SW480 (cell line): ENCODE measurements around the gene PHF23.
A peak's percentile ranks its signal among the peaks of the same experiment; 100 is the strongest.

Experiments used
- DNase-seq: peaks from one replicate; pipeline ENCODE4 v3.0.0-alpha.2; 2016; ENCODE audit warnings: low spot score

The PHF23 gene

DNA sequence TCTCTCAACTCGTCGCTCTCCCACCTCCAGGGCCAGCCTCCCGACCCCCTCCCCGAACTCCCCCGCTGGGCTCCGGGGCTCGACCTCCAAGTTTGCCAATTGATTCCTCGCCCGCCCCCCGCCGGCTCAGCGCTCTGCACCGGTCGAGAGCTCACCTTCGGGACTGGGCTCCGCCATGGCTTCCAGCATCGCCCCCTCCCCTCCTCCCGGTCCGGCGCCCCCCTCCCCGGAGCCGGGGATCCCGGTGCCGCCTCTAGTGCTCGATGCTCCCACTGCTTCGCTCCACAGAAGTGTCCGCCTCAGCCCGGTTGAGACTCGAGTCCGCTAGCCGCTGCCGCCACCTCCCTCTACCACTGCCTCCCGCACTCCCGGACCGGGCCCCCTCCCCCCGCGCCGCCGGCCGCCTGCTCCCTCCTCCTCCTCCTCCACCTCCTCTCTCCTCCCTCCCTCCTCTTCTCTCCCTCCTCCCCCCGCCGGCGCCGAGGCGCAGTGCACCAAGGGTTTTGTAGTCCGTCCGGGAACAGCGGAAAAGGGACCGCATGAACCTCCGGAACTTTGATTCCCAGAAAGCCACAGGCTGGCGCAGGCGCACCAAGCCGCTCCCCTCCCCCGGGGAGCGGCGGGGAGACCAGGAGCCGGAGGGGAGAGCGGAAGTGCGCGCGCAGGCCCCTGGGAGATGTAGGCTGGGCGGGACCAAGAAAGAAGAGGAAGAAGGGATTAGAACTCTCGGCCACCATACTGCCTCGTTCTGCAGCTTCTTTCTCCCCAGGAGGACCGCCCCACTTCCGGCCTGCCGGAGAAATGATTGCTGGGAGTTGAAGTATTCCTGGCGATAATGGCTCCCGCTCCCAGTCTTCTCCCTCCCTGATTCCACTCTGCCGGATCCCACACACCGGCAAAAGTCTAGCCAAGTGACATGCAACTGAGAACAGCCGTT lies at the start of gene PHF23:
Gene PHF23, minus strand, starts transcription at position 367 of the 937 bp plus-strand sequence. Its CDS starts 178 bp downstream, at position 189.
- peak; percentile 99 for DNase-seq

DNA sequence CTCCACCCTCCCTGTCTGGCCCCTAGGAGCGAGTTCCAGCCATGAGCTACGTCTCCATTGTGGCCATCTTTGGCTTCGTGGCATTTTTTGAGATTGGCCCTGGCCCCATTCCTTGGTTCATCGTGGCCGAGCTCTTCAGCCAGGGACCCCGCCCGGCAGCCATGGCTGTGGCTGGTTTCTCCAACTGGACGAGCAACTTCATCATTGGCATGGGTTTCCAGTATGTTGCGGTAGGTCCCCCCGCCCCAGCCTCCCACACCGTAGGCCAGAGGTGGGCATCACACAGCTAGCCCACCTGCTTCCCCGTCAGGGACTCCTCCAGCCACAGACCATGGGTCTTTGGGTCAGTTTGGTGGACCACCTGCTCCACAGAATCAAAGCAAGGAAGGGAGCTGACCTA lies 46.4 kb upstream of the PHF23 start:
- DNase-seq: no peak

DNA sequence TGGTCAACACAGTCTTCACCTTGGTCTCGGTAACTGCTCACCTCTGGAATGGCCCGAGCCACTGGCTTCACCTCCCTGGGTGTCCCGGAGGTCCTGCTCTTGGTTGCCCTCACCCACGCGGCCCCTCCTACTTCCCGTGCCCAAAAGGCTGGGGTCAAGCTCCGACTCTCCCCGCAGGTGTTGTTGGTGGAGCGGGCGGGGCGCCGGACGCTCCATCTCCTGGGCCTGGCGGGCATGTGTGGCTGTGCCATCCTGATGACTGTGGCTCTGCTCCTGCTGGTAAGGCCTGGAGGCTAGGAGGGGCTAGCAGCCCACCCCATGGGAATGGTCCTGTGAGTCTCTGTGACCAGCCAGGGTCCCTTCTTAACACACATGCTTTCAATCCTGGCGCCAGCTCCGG lies 45.7 kb upstream of the PHF23 start:
- no peak for DNase-seq

- no peak for DNase-seq
Measured at GRCh38 chr17:7283471-7284216, 44.4 kb upstream of the PHF23 start.

DNA sequence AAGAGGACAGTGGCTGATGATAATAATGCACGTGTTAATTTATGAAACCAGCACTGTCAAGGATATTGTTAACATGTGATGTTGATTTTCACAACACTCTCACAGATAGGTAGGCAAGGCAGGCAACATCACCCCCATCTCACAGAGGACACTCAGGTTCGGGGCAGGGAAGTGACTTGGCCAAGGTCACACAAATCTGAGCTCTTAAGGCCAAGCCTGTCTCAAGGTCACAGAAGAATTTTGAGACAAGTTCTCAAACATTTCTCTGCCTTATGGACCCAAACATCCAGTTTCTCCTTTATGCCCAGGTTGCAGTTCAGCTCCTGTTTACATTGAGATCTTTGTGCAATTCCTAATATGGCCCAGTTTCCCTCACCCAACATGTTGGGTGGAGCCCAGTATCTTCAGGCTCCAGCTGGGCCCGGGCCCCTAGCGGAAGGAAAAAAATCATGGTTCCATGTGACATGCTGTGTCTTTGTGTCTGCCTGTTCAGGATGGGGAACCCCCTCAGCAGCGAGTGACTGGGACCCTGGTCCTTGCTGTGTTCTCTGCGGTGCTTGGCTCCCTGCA lies 43.6 kb upstream of the PHF23 start:
- DNase-seq: no peak

DNA sequence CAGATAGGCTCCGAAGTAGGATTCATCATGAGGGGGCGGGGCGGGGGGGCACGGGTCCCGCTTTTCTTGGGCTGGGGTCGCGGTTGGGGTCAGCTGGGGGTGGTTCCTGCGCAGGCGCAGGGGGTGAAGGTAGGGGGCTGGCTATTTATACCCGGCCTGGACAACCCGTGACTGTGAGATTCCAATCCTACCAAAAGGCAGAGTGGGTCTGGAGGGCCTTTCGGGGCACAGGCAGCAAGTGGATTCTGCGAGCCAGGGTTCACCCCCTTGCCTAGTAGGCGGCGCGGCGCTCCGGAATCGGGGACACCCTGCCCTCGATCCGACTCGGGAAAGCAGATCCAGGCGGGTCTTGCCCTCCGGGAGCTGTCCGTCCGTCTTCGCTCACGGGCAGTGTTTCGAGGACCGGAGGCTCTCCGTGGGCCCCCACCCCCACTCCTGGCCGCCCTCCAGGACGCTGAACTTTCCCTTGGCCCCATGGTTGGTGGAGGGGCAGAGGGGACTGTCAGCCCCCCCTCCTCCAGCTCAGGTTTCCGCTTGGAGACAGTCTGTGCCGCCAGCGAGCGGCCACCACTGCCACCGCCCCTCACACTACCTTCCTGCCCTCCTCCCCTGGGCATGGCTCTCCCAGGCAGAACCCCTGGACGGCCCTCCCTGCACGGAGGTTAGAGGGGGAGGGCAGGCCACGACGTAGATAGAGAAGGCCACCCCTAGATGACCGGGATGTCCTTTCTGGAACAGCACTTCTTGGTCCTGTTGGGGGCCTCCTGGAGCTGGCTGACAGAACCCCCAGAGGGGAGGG lies 42.9 kb upstream of the PHF23 start:
- no peak for DNase-seq

GRCh38 chr17:7281074-7281952 lies 42.1 kb upstream of the PHF23 start, which contains the start of gene SLC2A4:
SLC2A4 (plus strand) TSS chr17:7281718; CDS start chr17:7281935, 217 bp downstream.
- DNase-seq: peak; percentile 94

DNA sequence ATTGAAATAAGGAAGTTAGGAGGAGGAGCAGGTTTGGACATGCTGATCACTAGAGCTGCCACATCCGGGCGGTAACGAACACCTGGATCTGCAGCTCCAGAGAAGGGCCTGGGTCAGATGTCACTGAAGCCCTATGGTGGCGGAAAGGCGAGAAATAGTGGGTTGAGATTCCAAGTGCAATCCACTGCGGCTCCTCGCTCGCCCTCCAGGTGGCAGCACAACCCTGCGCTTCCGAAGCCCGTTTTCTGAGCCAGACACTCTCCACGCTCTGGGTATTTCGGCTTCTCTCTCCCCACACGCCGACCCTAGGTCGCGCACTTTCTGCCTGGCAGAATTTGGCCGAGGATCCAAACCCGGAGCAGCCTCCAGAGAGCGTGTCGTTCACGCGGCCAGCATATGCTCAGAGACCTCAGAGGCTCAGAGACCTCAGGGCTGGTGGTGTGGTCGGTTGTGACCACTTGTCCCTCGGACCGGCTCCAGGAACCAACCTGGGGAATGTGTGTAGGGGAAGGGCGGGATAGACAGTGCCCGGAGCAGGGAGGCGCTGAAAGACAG lies 41.3 kb upstream of the PHF23 start:
- DNase-seq: peak; percentile 90

DNA sequence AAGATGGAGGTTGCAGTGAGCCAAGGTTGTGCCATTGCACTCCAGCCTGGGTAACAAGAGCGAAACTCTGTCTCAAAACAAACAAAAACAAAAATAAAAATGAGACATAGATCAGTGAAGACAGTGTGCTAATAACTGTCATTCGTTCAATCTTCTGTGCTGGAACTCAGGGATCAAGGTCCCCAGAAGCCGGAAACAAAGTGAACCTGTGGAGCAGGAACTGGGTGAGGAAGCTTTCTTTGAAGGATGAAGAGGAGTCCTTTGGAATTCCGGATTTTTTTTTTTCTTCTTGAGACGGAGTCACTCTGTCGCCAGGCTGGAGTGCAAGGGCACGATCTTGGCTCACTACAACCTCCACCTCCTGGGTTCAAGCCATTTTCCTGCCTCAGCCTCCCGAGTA lies 40.2 kb upstream of the PHF23 start:
- DNase-seq: no peak

GRCh38 chr17:7266784-7267183 lies 27.5 kb upstream of the PHF23 start:
- no peak for DNase-seq

- DNase-seq: no peak
Measured at GRCh38 chr17:7263801-7264078, 24.5 kb upstream of the PHF23 start.

DNA sequence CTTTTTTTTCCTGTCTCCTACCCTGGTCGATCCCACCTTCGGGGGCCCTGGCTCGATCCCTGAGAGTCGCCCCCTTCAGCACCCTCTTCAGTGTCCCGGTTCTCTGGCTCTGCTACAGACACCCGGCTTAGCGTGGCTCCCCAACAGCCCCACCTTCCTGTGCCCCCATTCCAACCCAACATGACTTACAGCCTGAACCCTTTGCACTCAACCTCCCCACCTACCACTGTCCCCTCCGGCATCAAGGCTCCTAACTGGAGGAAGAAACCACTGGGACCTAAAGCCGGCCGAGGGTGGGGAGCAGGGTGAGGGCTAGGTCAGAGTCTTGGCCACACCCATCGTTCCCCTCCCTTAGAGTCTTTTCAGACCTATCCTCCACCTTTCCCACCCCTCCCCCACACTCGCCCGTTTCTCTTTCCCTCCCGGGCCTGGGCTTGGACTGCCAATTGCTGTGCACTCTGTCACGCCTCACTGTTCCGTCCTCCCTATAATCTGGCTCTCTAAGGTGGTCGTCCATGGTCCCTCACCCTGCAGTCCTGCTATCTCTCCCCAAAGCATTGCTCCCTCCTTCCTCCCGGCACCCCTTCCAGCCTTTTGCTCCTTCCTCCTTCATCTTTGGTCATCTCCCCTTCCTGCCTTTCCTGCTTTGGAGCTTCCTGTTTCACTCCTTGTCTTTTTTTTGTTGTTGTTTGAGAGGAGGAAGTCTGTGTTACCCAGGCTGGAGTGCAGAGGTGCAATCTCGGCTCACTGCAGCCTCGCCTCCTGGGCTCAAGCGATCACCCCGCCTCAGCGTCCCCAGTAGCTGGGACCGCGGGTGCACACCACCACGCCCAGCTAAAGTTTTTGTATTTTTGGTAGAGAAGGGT lies 23.9 kb upstream of the PHF23 start:
- DNase-seq: peak; percentile 74

DNA sequence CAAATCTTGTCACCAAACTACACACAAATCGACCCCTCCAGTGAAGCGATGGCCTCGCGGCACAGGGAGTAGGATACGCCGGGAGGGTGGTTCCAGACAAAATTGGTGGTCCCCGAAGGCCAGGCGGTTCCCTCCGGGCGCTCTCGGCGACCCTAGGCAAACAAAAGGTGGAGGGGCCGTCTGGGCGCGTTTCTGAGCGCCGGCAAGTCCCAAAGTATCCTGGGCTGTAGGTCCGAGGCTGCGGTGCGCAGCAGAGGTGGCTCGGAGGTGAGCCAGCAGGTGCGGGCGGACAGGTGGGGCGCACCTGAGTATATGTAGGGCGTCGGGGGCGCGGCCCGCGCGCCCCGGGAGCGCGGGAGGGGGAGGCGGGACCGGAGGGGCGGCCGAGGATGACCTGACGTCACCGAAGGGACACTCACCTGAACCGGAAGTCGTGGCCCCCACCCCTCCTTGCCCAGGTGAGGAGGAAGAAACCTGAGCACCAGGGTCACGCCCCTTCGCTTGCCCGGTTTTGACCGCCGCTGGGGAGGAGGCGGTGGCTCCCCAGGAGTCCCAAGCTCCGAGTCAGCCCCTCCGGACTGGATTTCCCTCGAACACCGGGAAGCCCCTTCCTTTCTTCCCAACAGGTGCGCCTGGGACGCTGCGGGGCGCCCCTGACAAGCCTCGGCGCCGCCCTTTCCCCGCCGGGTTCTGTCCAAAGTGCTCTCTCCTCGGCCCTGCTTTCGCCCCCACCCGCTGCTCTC lies 23.1 kb upstream of the PHF23 start, which contains the start of gene CLDN7:
Gene CLDN7, minus strand, starts transcription at position 287 of the 743 bp plus-strand sequence. CDS start 435 bp downstream, outside the sequence.
- peak; percentile 91 for DNase-seq

DNA sequence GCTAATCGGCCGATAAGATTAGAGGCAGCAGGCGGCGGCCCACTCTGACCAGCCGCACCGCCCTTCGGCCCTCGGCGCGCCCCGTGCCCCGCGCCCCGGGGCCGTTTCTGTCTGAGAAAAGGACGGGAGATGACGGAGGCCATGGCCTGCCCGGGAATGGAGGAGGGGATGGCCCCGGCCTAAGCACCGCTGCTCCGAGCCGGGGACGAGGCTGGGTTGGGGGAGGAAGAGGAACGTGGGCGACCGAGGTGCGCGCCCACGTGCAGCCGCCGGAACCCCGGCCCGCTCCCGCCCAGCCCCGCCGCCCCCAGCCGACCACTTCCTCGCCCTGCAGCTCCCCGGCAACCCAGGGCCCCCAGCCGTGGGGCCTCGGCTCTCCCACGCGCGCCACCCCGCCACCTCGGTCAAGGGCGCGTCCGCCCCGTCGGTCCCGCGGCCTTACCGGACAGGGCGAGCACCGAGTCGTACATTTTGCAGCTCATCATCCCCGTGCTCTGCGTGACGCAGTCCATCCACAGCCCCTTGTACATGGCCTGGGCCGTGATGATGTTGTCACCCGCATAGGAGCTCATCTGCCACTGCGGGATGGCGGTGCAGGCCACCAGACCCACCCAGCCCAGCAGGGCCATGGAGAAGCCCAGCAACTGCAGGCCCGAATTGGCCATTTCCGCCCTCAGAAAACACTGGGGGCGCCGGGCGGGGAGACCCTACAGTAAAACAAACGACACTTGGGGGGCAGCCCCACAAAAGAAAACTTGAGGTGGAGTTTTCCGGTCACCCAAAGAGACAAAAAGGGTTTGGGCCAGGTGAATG lies 22.3 kb upstream of the PHF23 start:
- DNase-seq: no peak

- DNase-seq: peak; percentile 74
Measured at GRCh38 chr17:7260651-7261378, 21.6 kb upstream of the PHF23 start.

DNA sequence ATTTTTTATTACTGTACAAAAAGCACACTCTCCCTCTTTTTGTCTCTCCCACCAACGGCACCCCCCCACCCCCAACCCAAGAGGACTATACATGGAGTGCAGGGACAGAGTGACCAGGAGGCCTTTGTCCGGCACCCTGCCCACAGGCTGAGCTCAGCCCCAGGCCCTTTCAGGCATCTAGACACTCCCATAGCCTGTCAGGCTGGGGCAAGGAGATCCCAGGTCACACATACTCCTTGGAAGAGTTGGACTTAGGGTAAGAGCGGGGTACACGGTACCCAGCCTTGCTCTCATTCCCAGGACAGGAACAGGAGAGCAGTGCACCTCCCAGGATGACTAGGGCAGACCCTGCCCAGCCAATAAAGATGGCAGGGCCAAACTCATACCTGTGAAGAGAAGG lies 20.9 kb upstream of the PHF23 start:
- DNase-seq: no peak

GRCh38 chr17:7259555-7259889 lies 20.3 kb upstream of the PHF23 start:
- DNase-seq: no peak
